HFF-Myc (cell line): Measurements from ENCODE around the gene FETUB.

ENCODE experiments used
- DNase-seq: peaks from one replicate; pipeline ENCODE4 v3.0.0-alpha.2; 2011; ENCODE audit warnings: low read depth; ENCODE audit errors: extremely low read depth
- H3K4me3 ChIP-seq: replicated peaks from 2 replicates; pipeline ENCODE4 v1.5.1; 2011; ENCODE audit warnings: low read depth, mild to moderate bottlenecking, control low read depth, low read length
- CTCF ChIP-seq: IDR thresholded peaks from 2 replicates; pipeline ENCODE4 v1.5.1; 2012; ENCODE audit warnings: mild to moderate bottlenecking, low read depth, low read length, control low read depth; ENCODE audit errors: missing control alignments

Gene FETUB

GRCh38 chr3:186605561-186606545 lies 34.3 kb upstream of the FETUB start:
- TF ChIP-seq CTCF = no peak
- no peak overlapping the region for H3K4me3 ChIP-seq
- DNase-seq = no peak

- no peak overlapping the region for H3K4me3 ChIP-seq
- no peak for TF ChIP-seq CTCF
- DNase-seq = no peak
Measured at GRCh38 chr3:186608624-186609215, 31.5 kb upstream of the FETUB start.

DNA sequence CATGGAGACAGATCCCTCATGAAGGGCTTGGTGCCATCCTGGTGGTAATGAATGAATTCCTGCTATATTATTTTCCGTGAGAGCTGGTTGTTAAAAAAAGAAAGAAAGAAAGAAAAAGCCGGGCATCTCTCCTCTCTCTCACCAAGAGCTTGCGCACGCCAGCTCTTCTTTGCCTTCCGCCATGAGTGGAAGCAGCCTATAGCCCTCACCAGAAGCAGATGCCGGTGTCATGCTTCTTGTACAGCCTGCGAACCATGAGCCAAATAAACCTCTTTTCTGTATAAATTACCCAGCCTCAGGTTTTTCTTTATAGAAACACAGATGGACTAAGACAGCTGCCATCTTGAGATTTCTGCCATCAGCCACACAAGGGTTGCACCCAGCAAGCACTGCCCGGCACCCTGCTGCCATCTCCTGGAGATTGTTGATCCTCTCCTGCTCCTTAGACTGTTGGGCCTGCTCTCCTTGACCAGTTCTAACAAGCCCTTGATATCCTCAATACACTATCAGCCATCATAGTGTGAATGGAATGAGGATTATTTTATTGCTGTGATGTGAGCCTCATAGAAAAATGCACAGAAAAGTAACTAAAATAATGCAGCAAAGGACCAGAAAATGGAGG lies 30.8 kb upstream of the FETUB start:
- no peak for DNase-seq

GRCh38 chr3:186612065-186612464 lies 28.1 kb upstream of the FETUB start:
- H3K4me3 ChIP-seq = no peak overlapping the region
- TF ChIP-seq CTCF = no peak
- DNase-seq = no peak

More for the DNA sequence above, 30.8 kb upstream of the FETUB start:
- TF ChIP-seq CTCF = peak; percentile 24
- H3K4me3 ChIP-seq = no peak overlapping the region

GRCh38 chr3:186612721-186613636 lies 27.2 kb upstream of the FETUB start, which contains the start of gene AHSG:
AHSG (plus strand) TSS chr3:186613060; CDS start chr3:186613142, 82 bp downstream.
- no peak for TF ChIP-seq CTCF
- no peak for DNase-seq
- H3K4me3 ChIP-seq = no peak within 1 kb of the TSS
